Right ventricle myocardium superior (tissue), 1 donor: ENCODE data around the gene LGALS7. TPM values are rescaled to one million over a fixed set of nuclear protein-coding genes. Genes with fewer than 3 reads are reported as not detected.
A peak's percentile ranks its signal among the peaks of the same experiment; 100 is the strongest.
"Not testable (repeated sequence)": the region's sequence is repeated elsewhere in the genome, so short reads cannot be mapped to it uniquely, and the experiment has no call there.

ENCODE experiments used
- ATAC-seq: fragments of 200-7000 bp; cut with Tn5 transposase; one replicate; pipeline ENCODE4 v1.9.1; 2020; ENCODE audit warnings: mild to moderate bottlenecking; ENCODE audit not compliant: poor library complexity
- DNase-seq: peaks from one replicate; pipeline ENCODE4 v3.0.0-alpha.2; 2020
- intact Hi-C: fragments of 100-400 bp; cut with DNase I; formaldehyde crosslinking; loops from one replicate; pipeline ENCODE4 v1.11.2; 2022
- long read RNA-seq: library from polyadenylated mRNA; unstranded; transcript quantifications from one replicate; pipeline ENCODE4 v2.0.0, GENCODE V29; 2021
- total RNA-seq: library from RNA; stranded (reverse); fragmentation: NEBNext Ultra II Directional; extraction: Animal tissue kit (Norgen Biotek cat#: 25700); gene quantifications from one replicate; pipeline ENCODE4 v1.2.1, GENCODE V29; 2021
- donor health status: DM: no; HTN: yes; CAD: no; lungs with severe emphysema.

The LGALS7 gene
- not detected for total RNA-seq
- long read RNA-seq, result 0 reads

GRCh38 chr19:38773469-38774177, at the start of gene LGALS7:
TSS of gene LGALS7 (minus strand) at chr19:38773517. CDS start at chr19:38773492, 25 bp downstream.
- intact Hi-C loops, result no loop called here
- no peak for ATAC-seq
- no peak for DNase-seq

- ATAC-seq, DNase-seq, intact Hi-C loops: not testable (repeated sequence)
Measured at GRCh38 chr19:38821230-38821825, 48.0 kb upstream of the LGALS7 start.

- ATAC-seq (peak; percentile 73), DNase-seq (peak; percentile 62)
- intact Hi-C loops, result no loop called here
Measured at GRCh38 chr19:38819231-38819920, 46.1 kb upstream of the LGALS7 start.

GRCh38 chr19:38817081-38817480, 43.8 kb upstream of the LGALS7 start:
- intact Hi-C loops, result no loop called here
- no peak for DNase-seq
- no peak for ATAC-seq

GRCh38 chr19:38816131-38816750, 42.9 kb upstream of the LGALS7 start:
- intact Hi-C loops, result no loop called here
- no peak for DNase-seq
- no peak for ATAC-seq

GRCh38 chr19:38815059-38816001, 42.0 kb upstream of the LGALS7 start:
- ATAC-seq, result no peak
- DNase-seq, result no peak
- intact Hi-C loops, result no loop called here

- intact Hi-C loops, DNase-seq, ATAC-seq: not testable (repeated sequence)
Measured at GRCh38 chr19:38813932-38814331, 40.6 kb upstream of the LGALS7 start.

GRCh38 chr19:38813323-38813722, 40.0 kb upstream of the LGALS7 start:
- DNase-seq, result no peak
- no peak for ATAC-seq
- intact Hi-C loops, result no loop called here

GRCh38 chr19:38812841-38813320, 39.6 kb upstream of the LGALS7 start, which contains the start of gene LGALS4:
TSS of gene LGALS4 (minus strand) at chr19:38812945. CDS start at chr19:38812886, 59 bp downstream.
- intact Hi-C loops, result no loop called here
- ATAC-seq (peak; percentile 56), DNase-seq (no peak)

GRCh38 chr19:38812009-38812840, 38.9 kb upstream of the LGALS7 start:
- no peak for DNase-seq
- intact Hi-C loops, result no loop called here
- ATAC-seq, result no peak

GRCh38 chr19:38809592-38810252, 36.4 kb upstream of the LGALS7 start:
- intact Hi-C loops, result no loop called here
- DNase-seq, result no peak
- no peak for ATAC-seq

- ATAC-seq (no peak), DNase-seq (no peak)
- intact Hi-C loops, result no loop called here
Measured at GRCh38 chr19:38808741-38809140, 35.4 kb upstream of the LGALS7 start.

GRCh38 chr19:38807374-38808098, 34.2 kb upstream of the LGALS7 start:
- ATAC-seq, intact Hi-C loops, DNase-seq: not testable (repeated sequence)

GRCh38 chr19:38806371-38806770, 33.1 kb upstream of the LGALS7 start:
- ATAC-seq (no peak), DNase-seq (no peak)
- intact Hi-C loops, result no loop called here

GRCh38 chr19:38805180-38805579, 31.9 kb upstream of the LGALS7 start:
- DNase-seq, result no peak
- intact Hi-C loops, result no loop called here
- ATAC-seq, result no peak

GRCh38 chr19:38803543-38803942, 30.2 kb upstream of the LGALS7 start:
- ATAC-seq (no peak), DNase-seq (no peak)
- intact Hi-C loops, result no loop called here
